K562 (cell line): Measurements from ENCODE around the gene MYO1D. TPM values are rescaled to one million over a fixed set of nuclear protein-coding genes. Genes with fewer than 3 reads are reported as not detected.

Experiments used
- BRCA1 ChIP-seq, 2 experiments: fragments of 450-650 bp in 1 of 2; sonication (generic) in 1 of 2; formaldehyde crosslinking in 1 of 2; IDR thresholded peaks; 2 replicates each; pipeline versions ENCODE4 v1.5.0 to v1.6.1; 2017 to 2020; ENCODE audit warnings: mild to moderate bottlenecking in 1 of 2, missing genetic modification reagents in 1 of 2
- KDM4B ChIP-seq, 2 experiments: fragments of 450-650 bp in 1 of 2; sonication (generic) in 1 of 2; IDR thresholded peaks; 2 replicates each; pipeline ENCODE4 v1.6.1; 2016 to 2017; ENCODE audit warnings: borderline replicate concordance in 2 of 2, antibody characterized with exemption in 1 of 2, low read depth in 1 of 2, mild to moderate bottlenecking in 1 of 2
- MGA ChIP-seq: fragments of 450-650 bp; IDR thresholded peaks from 2 replicates; pipeline ENCODE4 v1.6.1; 2016; ENCODE audit warnings: mild to moderate bottlenecking, moderate library complexity
- NR4A1 ChIP-seq, 2 experiments: fragments of 250-450 bp in 1 of 2; fragments of 450-650 bp in 1 of 2; sonication (Bioruptor Pico) in 1 of 2; IDR thresholded peaks; 2 replicates each; pipeline versions ENCODE4 v1.4.0 to v1.6.1; 2016 to 2020; ENCODE audit warnings: mild to moderate bottlenecking in 2 of 2, missing compliant biosample characterization in 1 of 2, missing genetic modification characterization in 1 of 2, moderate library complexity in 1 of 2
- POLR2AphosphoS5 ChIP-seq: IDR thresholded peaks from 2 replicates; pipeline ENCODE4 v1.6.1; 2011; ENCODE audit warnings: mild to moderate bottlenecking, low read depth, low read length, moderate library complexity; ENCODE audit not compliant: control insufficient read depth, insufficient read depth
- SMC3 ChIP-seq: conservative IDR thresholded peaks from 2 replicates; pipeline ENCODE4 v1.6.1; 2011; ENCODE audit warnings: low read depth, low read length, improper control_type of control experiment; ENCODE audit not compliant: insufficient read depth
- YBX1 ChIP-seq: fragments of 450-650 bp; IDR thresholded peaks from 2 replicates; pipeline ENCODE4 v1.7.1; 2016; ENCODE audit warnings: mild to moderate bottlenecking
- ZNF184 ChIP-seq: sonication (generic); formaldehyde crosslinking; IDR thresholded peaks from 2 replicates; pipeline ENCODE4 v1.5.0; 2020; ENCODE audit warnings: missing genetic modification reagents
- ZNF668 ChIP-seq: fragments of 250-450 bp; sonication (Bioruptor Pico); IDR thresholded peaks from 2 replicates; pipeline ENCODE4 v1.8.0; 2022; ENCODE audit warnings: mild to moderate bottlenecking, inconsistent platforms
- polyA plus RNA-seq, 8 experiments: library from polyadenylated mRNA; depleted of rRNA in 4 of 8; stranded (reverse) in 5 of 8; unstranded in 3 of 8; fragments of >200 nt; fragmentation: Nextera tagmentation in 2 of 8; fragmentation: Illumina TruSeq in 1 of 8; extraction: Ambion mirVana in 2 of 8; extraction: Trizol in 1 of 8; gene quantifications; 2 replicates each; pipeline versions ENCODE4 v1.2.1 to v1.2.3, GENCODE V29; 2011 to 2014; ENCODE audit warnings: inconsistent platforms in 1 of 8, missing spikeins in 1 of 8
- total RNA-seq, 7 experiments: library from RNA; depleted of rRNA in 6 of 7; stranded (reverse); fragments of >200 nt in 6 of 7; fragmentation: Illumina TruSeq in 2 of 7; extraction: Trizol in 2 of 7; gene quantifications; 2 replicates each; pipeline versions ENCODE4 v1.2.1 to v1.2.3, GENCODE V29; 2011 to 2021; ENCODE audit warnings: low replicate concordance in 1 of 7

The MYO1D gene
- total and polyA plus RNA-seq, 9 of the 15 experiments (the other 6 are each of a cell fraction or from before 2014, with no cell fraction given): 2.1 to 71.2 (median 45.4) TPM

DNA sequence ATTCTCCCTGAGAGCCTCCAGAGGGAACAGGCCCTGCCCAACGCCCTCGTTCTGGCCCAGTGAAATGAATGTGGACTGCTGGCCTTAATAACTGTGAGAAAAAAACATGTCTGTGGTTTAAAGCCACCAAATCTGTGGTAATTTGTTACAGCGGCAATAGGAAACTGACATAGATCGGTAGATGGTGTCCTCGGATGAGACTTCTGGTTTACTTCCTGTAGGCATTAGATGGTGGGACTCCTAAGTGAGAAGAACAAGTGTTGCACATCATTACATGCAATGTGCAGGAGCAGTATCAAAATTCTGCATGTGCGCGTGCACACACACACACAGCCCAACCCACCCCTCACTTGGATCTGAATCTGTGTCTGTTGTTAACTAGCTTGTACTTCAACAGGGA is 348.1 kb downstream of the MYO1D start (continued):
- no peak for TF ChIP-seq MGA
- no peak for TF ChIP-seq ZNF668 (CRISPR knock-in tag)
- TF ChIP-seq YBX1: no peak
- TF ChIP-seq POLR2AphosphoS5: no peak
- no peak for TF ChIP-seq ZNF184 (CRISPR knock-in tag)
- TF ChIP-seq SMC3: no peak
- TF ChIP-seq KDM4B (IDR thresholded peaks at IDR 0.05; ENCODE audit: borderline replicate concordance in 2 of 2, low read depth in 1 of 2): no peak
- no peak for TF ChIP-seq BRCA1 (IDR thresholded peaks at IDR 0.05)
- no peak for TF ChIP-seq BRCA1 (CRISPR knock-in tag; IDR thresholded peaks at IDR 0.05)
- TF ChIP-seq NR4A1 (CRISPR knock-in tag; IDR thresholded peaks at IDR 0.05): no peak
- no peak for TF ChIP-seq NR4A1 (tag; IDR thresholded peaks at IDR 0.05)
